Measurements from ENCODE around the gene FGD6. TPM values are rescaled to one million over a fixed set of nuclear protein-coding genes. Genes with fewer than 3 reads are reported as not detected.

The FGD6 gene
- total RNA-seq, 3 donors from 2014 or later = 20.5 to 52.1 (median 24.2) TPM

DNA sequence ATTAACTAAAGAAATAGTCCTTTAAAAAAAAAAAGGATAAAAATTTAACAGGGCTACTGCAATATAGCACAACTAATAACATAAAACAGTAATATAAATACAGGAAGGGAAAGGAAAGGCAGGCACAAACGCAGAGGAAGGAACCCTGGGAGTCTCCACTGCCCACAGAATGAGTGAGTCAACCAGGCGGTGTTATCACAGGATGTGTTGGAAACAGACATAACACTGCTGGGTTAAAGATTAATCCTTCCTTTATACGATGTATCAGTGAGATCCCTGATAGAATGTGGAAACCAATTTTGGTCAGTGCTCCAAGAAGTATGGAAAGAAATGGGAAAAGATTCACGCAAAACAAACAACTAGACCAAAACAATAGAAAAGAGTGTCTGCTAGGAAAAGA lies 47.9 kb downstream of the FGD6 start:
- Histone ChIP-seq H3K4me1 (ENCODE audit: low read depth) (peaks cover 11% of the 10 kb centered on the region), H3K4me3 (no peak overlapping the region), H3K36me3 (ENCODE audit: low read depth) (no peaks in the 10 kb centered on the region), H3K9me3 (no peaks in the 10 kb centered on the region)
- TF ChIP-seq, protein P1, sequence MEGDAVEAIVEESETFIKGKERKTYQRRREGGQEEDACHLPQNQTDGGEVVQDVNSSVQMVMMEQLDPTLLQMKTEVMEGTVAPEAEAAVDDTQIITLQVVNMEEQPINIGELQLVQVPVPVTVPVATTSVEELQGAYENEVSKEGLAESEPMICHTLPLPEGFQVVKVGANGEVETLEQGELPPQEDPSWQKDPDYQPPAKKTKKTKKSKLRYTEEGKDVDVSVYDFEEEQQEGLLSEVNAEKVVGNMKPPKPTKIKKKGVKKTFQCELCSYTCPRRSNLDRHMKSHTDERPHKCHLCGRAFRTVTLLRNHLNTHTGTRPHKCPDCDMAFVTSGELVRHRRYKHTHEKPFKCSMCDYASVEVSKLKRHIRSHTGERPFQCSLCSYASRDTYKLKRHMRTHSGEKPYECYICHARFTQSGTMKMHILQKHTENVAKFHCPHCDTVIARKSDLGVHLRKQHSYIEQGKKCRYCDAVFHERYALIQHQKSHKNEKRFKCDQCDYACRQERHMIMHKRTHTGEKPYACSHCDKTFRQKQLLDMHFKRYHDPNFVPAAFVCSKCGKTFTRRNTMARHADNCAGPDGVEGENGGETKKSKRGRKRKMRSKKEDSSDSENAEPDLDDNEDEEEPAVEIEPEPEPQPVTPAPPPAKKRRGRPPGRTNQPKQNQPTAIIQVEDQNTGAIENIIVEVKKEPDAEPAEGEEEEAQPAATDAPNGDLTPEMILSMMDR (IDR thresholded peaks at IDR 0.05) = no peak
- ATAC-seq (peak; percentile 97), DNase-seq (peak in 1 of 3 donors; percentile 67)
- intact Hi-C loops (cut with DNase I, micrococcal nuclease) = no loop called here

DNA sequence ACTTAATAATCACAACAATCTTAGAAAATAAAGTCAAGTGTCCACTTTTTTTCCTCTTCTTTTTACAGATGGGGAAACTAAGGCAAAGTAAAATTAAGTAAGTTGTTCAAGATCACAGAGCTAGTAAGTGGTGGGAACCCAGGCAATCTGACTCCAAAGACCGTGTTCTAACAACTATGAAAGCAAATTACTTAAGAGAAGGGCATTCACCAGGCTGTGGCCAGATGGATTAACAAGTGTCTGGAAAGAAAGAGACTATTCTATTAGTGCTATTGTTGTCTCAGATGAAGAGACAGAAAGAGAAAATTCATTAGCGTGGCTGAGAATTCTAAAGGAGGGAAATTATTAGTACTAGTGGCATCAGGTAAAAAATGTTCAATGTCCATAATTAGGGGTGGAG lies 48.5 kb downstream of the FGD6 start:
- no peak for DNase-seq
- H3K4me3 ChIP-seq = no peak overlapping the region
- peaks cover 7% of the 10 kb centered on the region for H3K4me1 ChIP-seq (ENCODE audit: low read depth)
- no peaks in the 10 kb centered on the region for H3K36me3 ChIP-seq (ENCODE audit: low read depth)
- intact Hi-C loops (cut with DNase I, micrococcal nuclease) = no loop called here
- no peak for ATAC-seq
- H3K9me3 ChIP-seq = no peaks in the 10 kb centered on the region
- TF ChIP-seq, protein P1 (IDR thresholded peaks at IDR 0.05) = no peak

DNA sequence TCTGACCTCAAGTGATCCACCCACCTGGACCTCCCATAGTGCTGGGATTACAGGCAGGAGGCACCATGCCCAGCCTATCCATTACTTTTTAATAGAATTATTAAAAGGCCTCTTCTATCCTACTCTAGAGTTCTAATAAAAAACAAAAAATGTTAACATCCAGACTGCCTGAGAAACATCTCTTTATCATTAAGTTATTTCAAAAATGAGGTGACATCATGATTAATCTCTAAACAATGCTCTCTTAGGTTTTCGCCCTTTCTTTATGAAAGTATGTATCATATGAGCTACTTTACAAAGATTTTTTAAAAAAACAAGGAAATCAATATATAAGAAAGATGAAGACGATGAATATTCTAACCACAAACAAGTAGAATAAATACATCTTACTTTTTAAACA lies 52.6 kb downstream of the FGD6 start:
- H3K4me1 ChIP-seq (ENCODE audit: low read depth) = no peaks in the 10 kb centered on the region
- DNase-seq (no peak), ATAC-seq (no peak)
- no peaks in the 10 kb centered on the region for H3K36me3 ChIP-seq (ENCODE audit: low read depth)
- H3K9me3 ChIP-seq = no peaks in the 10 kb centered on the region
- no peak overlapping the region for H3K4me3 ChIP-seq
- intact Hi-C loops (cut with DNase I, micrococcal nuclease) = no loop called here
- TF ChIP-seq, protein P1 (IDR thresholded peaks at IDR 0.05) = no peak

DNA sequence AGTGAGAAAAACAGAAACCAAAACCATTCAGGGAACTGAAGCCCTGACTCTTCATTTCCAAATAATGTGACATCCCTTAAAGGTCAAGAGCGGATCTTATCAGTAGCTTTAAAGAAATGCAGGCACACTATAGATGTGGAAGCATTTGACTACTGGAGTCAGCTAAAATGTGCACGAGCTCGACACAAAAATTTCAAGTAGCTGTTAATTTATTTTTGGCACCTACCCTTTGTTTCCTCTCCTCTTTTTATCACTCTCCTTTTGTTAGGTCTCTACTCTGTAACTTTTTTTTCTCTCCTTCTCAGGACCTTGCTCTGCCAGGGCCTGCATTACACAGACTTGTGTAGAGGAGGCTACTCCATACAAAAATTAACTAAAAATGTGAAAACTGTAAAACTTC lies 58.3 kb downstream of the FGD6 start:
- intact Hi-C loops (cut with DNase I, micrococcal nuclease) = no loop called here
- Histone ChIP-seq H3K4me1 (ENCODE audit: low read depth) (no peaks in the 10 kb centered on the region), H3K9me3 (no peaks in the 10 kb centered on the region), H3K4me3 (no peak overlapping the region), H3K36me3 (ENCODE audit: low read depth) (no peaks in the 10 kb centered on the region)
- no peak for DNase-seq
- TF ChIP-seq, protein P1 (IDR thresholded peaks at IDR 0.05) = no peak
- ATAC-seq = no peak

DNA sequence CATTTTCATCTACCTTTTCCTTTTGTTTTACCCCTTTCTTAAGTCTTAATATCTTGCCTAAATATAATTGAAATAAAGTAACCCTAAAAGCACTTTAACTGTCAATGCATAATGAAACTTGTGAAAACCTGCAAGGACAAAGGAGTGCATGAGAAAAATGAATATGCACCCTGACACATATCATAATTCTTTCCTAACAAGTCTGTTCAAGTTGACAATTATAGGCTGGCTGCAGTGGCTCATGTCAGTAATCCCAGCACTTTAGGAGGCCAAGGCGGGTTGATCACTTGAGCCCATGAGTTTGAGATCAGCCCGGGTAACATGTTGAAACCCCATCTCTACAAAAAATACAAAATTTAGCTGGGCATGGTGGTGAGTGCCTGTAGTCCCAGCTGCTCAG lies 65.4 kb downstream of the FGD6 start:
- DNase-seq = no peak
- intact Hi-C loops (cut with DNase I, micrococcal nuclease) = no loop called here
- TF ChIP-seq, protein P1 (IDR thresholded peaks at IDR 0.05) = no peak

DNA sequence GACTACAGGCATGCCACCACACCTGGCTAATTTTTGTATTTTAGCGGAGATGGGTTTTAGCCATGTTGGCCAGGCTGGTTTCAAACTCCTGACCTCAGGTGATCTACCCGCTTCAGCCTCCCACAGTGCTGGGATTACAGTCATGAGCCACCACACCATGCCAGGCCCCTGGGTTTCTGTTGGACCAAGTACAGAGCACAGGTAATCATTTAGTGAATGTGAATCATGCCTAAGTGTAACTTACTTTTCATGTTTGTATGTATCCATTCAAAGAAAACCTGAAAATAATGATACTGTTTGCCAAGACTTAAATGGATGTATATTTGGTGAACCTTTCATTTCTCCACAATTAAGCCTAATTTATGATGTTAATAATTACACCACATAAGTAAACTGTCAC lies 65.9 kb downstream of the FGD6 start:
- no peaks in the 10 kb centered on the region for H3K36me3 ChIP-seq (ENCODE audit: low read depth)
- H3K9me3 ChIP-seq = no peaks in the 10 kb centered on the region
- intact Hi-C loops (cut with DNase I, micrococcal nuclease) = no loop called here
- no peak overlapping the region for H3K4me3 ChIP-seq
- TF ChIP-seq, protein P1 (IDR thresholded peaks at IDR 0.05) = no peak
- no peaks in the 10 kb centered on the region for H3K4me1 ChIP-seq (ENCODE audit: low read depth)
- DNase-seq (no peak), ATAC-seq (no peak)

More for the DNA sequence above, 65.4 kb downstream of the FGD6 start:
- ATAC-seq = no peak
- Histone ChIP-seq H3K4me3 (no peak overlapping the region), H3K9me3 (no peaks in the 10 kb centered on the region), H3K36me3 (ENCODE audit: low read depth) (no peaks in the 10 kb centered on the region), H3K4me1 (ENCODE audit: low read depth) (no peaks in the 10 kb centered on the region)

All from mucosa of descending colon (tissue), 3 donors.